ENCODE measurements around the gene ADGRL1.

DNA sequence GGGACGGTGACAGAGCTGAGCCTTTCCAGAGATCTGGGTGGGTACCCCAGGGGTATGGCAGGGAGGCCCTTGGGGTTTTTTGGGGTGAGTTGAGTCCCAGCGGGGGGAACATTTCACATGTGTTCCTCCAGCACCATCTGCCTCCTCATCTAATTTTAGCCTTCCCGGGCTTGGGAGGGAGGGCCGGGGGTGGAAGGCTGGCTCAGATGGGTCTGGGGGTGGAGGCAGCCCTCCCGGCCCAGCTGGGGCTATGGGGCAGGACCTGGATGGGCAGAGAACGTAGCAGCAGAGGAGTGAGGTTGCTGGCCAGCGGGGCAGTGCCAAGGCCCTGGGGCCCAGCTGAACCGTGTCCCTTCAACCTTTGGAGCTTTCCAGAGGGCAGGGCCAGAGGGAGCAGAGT is 23.5 kb downstream of the ADGRL1 start:
- TF ChIP-seq, protein P1, sequence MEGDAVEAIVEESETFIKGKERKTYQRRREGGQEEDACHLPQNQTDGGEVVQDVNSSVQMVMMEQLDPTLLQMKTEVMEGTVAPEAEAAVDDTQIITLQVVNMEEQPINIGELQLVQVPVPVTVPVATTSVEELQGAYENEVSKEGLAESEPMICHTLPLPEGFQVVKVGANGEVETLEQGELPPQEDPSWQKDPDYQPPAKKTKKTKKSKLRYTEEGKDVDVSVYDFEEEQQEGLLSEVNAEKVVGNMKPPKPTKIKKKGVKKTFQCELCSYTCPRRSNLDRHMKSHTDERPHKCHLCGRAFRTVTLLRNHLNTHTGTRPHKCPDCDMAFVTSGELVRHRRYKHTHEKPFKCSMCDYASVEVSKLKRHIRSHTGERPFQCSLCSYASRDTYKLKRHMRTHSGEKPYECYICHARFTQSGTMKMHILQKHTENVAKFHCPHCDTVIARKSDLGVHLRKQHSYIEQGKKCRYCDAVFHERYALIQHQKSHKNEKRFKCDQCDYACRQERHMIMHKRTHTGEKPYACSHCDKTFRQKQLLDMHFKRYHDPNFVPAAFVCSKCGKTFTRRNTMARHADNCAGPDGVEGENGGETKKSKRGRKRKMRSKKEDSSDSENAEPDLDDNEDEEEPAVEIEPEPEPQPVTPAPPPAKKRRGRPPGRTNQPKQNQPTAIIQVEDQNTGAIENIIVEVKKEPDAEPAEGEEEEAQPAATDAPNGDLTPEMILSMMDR (IDR thresholded peaks at IDR 0.05) = no peak
- TF ChIP-seq POLR2A (IDR thresholded peaks at IDR 0.05) = no peak
